Activated CD4-positive, alpha-beta T cell treated with anti-CD3 and anti-CD28 coated beads for 24 hours (primary cell): Measurements from ENCODE around the gene ADRM1.

Experiments used
- DNase-seq, 2 donors: peaks; one replicate each; pipeline ENCODE4 v3.0.0-alpha.2; 2020; ENCODE audit warnings: low read depth in 2 of 2

Gene ADRM1

DNA sequence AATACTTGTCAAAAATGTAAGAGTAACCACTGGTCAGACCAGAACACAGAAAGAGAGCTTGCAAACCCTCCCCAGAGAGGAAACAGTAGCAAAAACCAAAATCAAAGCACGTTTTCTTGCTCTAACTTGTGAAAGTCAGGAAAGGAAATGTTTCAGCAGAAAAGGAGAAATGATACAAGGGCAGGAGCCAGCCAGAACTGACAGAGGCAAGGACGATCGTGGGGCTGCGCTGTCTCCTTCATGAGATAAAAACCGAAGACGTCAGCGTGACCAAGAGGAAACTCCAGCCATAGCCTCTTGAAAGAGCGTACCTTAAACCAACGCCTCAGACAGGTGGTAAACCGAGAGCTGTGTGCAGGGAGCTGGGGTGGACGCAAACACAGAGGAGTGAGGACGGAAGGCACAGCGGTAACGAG is 36.9 kb downstream of the ADRM1 start:
- DNase-seq = no peak

DNA sequence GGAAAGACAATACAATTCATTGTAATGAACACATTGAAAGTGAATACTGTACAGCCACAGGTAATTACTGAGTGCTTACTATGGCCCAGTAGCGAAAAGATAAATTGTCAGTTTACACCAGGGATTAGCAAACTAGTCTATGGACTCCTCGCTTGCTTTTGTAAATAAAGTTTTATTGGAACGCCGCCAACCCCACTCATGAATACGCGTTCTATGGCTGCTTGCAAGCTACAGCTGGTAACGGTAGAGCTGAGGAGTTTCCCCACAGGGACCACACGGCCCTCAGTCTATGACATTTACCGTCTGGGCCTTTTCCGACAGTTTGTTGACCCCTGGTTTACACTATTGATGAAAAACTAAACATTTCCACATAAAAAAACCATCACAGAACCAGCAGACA is 40.1 kb downstream of the ADRM1 start:
- no peak for DNase-seq

DNA sequence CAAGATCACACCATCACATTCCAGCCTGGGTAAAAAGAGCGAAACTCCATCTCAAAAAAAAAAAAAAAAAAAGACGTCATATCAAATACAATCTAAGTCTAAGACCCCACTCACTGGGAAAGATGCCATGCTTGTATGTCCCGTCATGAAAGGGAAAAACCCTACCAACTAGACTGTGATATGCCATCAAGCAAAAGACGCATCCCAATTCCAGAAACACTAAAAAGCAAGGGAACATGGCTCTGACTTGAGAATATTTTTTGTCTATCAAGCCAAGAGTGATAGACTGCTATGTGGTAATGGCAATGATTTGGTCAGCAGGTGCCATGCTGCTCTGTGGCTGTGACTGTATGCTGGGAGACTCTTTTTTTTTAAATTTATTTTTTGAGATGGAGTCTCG is 41.3 kb downstream of the ADRM1 start:
- DNase-seq = no peak

DNA sequence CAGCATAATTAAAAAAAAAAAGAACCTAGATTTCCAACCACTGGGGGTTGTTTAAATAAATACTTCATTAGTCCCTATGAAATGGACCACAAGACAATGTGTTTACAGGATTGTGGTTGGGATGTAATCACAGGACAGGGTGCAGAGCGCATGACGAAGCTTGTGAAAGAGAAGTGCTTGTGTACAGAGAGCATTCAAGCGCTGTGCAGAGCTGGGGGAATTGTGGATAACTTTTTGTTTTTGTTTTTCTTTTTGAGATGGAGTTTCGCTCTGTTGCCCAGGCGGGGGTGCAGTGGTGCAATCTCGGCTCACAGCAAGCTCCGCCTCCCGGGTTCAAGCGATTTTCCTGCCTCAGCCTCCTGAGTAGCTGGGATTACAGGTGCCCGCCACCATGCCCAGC is 42.0 kb downstream of the ADRM1 start:
- DNase-seq = no peak

DNA sequence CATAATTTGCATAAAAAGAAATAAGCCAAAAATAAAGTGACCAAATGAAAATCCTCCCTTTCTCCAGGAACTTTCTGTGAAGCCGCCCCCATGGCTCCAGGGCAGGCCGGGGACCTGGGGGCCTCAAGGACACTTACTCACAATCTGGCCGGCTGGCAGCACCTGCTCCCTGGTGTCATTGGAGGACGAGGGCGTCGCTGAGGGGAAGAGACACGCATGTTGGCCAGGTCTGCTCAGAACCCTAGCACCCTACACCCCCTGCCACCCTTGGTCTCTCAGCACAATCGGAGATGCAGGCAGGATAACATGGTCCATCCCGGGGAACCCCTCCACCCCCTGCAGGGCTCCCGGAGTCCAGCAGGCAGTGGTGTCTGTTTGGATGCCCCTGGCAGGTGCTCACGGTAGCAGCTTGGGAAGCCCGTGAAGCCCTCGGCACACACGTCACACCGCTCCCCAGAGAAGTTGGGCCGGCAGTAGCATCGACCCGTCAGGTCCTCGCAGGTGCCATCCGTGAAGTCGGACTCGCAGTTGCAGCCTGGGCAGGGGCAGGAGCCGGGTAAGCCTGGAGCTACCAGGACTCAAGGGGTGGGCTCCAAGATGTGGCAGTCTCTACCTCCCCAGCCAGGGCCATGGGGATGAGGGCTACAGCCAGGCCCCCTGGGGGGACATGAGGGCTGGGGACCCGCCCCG is 43.0 kb downstream of the ADRM1 start:
- no peak for DNase-seq

DNA sequence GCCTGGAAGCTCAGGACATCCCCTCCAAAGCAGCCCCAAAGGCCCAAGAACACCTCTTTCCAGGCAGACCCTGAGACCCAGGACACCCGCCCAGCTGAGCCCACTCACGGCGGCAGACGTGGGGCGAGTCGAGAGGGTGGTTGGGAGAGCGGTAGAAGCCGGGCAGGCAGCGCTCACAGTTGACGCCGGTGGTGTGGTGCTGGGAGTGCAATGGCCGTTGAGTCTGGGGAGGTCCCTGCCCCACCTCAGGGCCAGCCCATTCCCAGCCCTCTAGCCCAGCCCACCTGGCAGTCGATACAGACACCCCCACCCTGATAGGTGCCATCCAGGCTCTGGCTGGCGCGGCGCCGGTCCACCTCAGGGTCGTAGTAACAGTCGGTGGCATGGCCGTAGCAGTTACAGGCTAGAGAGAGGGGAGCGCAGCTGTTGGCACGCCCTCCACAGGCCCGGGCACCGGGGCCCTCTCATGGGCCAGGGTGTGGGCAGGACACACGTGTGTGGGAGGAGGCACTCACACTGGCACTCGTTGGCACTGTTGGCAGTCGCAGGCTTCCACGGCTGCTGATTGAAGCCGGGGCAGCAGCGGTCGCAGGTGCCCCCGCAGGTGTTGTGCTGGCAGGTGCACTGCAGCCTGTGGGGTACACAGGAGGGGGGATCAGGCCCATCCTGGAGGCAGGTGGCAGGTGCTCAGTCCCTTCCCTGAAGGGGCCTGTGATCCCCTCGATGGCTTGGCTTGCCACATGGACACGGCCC is 43.8 kb downstream of the ADRM1 start:
- no peak for DNase-seq

DNA sequence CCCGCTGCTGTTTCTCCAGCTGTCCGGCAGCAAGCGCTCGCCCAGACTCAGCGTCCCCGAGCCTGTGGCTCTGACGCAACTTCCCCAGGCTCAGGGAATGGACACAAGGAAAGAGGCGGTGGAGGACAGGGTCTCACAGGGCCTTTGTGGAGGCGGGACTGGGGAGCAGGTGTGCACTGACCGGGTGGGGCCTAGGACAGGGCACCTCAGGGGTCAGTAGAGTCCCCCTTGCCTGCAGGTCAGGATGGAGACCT is 44.3 kb downstream of the ADRM1 start:
- DNase-seq = no peak

DNA sequence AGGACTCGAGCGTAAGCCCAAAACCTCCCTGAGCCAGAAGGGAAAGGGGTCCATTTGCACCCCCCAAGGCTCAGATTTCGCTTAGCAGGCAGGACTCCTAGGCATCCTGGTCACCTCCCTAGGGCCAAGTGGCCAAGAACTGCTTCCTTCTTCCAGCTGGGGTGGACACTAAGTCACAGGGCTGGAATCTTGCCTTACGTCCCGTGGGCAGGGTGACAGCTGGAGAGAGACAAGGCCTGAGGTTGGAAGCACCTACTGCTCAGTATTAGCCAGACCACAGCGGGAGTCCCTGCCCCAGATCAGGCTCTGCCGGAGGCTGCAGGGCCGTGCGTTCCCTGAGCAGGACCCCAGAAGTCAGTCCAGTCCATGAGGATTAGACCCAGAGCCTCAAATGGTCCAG is 44.6 kb downstream of the ADRM1 start:
- DNase-seq = no peak

DNA sequence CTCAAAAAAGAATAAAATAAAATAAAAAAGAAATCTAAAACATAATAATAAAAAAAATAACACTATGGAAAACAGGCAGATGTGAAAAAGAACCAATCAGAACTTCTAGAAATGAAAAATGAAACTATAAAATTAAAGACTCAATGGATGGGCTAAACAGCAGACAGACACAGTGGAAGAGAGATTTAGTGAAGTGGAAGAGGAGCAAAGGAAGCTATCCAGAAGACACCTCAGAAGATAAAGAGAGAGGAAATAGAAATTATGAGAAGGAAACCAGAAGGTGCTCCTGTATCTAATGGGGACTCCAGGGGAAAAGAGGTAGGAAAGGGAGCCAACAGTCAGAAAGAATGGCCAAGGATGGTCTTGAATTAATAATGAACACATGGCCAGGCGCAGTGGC is 45.8 kb downstream of the ADRM1 start:
- no peak for DNase-seq

DNA sequence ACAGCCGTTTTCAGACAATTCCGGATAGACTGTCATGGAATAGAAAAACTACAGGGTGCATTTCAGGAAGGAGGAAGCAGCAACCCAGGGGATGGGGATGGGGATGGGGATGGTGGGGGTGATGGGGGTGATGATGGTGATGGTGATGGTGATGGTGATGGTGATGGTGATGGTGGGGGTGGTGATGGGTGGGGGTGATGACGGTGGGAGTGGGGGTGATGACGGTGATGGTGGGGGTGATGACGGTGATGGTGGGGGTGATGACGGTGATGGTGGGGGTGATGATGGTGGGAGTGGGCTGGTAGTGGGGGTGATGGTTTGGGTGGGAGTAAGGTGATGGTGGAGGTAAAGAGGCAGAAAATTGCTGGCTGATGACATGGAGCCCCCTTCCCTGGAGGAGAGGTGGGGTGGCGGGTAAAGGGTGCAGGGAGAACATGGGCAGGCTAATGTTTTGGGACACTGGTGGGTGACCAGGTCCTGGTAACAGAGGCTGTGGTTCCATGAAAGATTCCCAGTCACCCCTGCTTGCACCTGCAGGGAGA is 46.8 kb downstream of the ADRM1 start:
- no peak for DNase-seq

DNA sequence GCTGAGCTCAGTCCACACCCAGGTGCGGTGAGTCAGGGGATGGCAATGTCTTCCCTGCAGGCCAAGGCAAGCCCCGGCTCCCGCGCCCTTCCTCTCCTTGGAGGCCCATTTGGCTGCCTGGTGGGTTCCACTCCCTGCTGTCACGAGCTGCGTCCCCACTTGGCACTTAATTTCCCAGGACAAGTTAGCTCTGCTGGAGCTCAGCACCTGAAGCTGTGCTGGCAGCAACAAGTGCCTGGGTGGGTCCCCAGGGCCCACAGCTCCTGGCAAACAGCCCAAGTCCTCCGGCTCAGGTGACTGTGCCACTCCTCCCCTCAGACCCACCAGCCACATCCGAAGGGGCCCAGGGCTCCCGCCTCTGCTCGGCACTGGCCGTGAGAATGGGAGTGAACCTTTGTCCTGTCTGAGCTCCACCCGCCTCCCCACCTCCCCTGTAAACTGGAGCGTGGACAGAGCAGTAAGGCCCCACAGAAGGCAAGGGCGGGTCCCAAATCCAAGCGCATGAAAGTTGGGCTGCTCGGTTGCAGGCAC is 47.4 kb downstream of the ADRM1 start:
- DNase-seq = no peak

DNA sequence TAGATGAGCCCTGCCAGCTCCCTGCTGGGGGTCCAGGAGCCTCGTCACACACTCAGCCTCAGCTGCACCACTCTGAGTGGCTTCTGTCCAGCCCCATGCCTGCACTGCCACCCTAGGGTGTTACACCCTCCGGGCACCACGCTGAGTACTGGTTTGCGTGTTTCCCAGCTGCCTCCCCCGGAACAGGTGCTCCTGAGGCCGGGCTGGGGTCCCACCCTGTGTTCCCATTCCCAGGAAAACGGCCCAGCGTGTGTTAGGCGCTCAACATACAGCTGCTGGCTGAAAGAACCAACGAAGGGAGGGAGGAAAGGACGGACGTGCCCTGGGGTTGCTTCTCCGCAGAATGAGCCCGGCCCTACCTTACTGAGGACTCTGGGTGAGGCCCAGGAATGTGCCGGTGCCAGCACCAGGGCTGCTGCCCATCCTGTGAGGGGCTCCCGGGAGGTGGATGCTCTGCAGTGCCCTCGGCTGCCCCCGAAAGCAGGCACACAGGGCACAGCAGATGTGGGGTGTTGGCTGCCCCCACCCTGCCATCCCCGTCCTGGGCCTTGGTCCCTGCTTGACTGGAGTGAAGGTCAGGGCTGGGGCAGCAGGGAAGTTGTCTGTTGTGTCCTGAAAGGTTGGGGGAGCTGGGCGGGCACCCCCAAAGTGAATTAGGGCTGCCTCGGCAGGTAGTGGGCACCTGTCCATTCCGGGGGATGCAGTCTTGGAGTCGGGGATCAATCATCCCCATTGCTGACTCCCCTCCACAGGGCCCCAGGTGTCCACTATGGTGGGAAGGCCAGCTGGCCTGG is 48.0 kb downstream of the ADRM1 start:
- no peak for DNase-seq

DNA sequence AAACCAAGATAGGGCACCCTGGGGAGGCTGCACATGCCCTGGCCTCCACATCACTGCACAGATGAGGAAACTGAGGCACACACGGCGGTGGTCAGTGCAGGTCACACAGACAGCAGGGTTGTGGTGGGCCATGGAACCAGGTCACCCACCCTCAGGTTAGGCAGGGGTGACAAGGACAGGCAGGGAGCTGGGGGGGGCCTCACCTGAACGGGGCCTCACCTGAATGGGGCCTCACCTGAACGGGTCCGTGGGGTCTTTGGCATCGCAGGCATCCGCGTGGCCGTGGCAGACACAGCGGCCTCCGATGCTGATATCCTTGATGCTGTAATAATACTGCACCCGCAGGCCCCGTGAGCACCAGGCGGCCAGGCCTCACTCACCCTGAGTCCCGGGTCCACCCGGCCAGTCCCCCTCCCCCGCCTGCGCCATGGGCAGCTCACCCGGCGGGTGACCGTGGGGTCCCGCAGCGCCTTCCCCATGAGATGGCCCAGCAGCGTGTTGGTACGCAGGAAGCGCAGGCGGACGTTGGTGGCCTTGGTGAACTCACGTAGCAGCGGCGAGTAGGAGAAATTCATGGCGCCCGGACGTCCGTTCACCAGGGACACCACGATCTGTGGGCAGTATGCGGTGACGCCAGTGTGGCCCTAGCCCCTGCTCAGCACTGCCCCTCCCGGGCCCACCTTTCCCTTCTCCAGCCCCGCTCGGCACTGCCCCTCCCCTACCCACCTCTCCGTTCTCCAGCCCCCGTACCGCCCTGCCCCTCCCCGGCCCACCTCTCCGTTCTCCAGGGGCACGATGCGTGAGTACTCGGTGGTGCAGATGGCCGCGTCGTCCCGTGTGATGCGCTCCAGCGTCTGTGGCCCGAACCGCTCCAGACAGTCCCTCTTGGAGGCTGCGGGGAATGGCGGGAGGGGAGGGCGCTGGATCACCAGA is 48.9 kb downstream of the ADRM1 start:
- DNase-seq = no peak

DNA sequence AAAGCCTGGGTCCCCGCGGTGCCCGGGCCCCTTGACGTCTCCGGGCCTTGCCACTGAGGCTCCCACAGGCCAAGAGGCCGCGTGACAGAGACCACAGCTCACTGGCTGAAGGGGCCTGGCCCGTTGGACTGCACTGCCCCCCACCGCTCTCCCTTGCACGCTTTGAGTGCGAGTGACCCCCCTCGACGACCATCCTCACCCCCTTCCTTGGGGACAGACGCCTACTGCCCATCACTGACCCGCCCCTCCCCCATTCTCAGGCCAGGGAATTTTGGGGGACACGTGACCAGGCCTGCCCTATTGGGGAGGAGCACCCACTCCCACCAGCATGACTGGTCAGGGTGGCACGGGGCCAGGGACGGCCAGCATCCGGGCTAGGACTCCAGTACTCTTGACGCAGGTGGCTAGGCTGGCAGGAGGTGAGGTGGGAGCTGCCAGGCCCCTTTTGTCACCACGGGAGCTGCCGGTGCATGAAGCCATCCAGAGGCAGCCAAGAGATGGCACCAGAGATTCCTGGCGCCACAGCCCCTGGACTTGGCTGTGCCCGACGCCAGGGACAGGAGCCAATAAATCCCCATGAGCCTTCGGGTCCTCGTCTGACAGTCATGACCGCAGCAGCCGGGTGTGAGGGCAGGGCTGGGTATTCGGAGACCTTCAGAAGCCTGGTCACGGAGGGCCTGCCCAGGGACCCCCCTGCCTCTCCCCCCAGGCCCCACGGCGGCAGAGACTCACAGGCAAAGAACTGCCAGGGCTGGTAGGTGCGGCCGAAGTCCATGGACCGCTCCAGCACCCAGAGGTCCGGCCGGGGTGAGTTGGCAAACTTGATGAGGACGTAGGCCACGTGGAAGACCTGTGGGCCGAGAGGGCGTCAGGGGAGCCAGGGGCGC is 49.8 kb downstream of the ADRM1 start:
- DNase-seq = no peak

DNA sequence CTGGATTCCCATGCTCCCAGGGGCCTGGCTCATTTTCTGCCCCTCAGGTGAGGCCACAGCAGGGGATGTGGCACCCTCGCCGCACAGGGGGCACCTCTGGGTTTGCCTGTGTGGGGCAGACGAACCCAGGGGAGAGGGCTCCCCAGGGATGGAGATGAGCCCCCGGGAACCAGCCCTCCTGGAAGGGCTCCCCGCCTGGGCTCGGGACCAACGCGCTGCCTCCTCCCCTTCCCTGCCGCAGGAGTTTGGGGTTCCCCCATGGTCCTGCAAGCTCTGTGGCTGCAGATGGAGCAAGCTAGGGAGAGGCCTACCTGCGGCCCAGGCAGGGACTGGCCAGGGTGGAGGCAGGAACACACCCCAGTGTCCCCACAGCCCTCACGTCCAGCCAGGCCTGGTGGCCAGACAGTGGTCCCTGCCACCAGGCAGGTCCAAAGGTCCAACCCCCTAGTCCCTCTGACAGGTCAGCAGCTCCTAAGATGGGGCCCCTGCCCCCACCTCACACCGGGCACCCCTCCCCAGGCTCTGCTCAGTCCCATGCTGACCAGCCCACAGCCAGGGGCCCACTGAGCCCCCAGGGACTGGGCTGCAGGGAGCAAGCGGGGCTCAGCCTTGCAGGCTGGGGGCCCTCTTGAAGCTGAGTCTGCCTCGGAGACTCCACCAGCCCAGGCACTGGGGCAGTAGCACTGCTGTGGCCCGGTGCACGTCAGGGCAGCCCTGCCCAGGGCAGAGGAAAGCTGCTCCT is 50.7 kb downstream of the ADRM1 start:
- DNase-seq = no peak

DNA sequence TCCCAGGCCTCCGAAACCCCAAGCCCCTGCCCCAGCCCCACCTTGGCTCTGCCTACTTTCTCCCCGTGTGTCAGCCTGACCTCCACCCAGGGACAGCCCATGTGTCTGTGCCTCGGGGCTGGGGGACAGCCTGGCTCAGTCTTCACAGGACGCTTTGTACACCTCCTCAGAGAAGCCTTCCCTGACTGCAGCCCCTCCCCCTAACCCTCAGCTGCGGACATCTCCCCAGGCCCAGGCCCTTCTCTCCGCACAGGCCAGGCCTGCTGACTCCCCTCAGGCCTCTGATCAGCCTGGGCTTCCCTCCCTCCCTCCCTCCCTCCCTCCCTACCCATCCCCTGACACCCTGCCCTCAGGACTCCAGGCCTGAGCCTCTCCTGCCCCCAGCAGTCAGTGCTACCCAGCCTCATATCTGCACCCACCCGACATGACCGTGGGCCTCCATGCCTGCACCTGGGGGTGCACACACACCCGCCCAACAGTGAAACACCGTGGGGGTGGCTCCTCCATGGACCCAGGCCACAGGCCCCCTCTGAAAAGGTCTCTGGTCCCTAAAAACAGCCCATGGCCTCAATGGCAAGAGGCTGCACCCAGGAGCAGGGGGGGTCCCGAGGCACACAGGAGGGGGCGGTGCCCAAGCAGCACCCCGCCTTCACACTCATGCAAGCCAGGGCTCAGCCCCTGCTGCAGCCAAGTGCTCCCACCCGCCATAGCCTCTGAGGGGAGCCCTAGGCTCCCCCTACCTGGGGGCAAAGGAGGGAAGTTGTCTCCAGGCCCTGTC is 51.4 kb downstream of the ADRM1 start:
- DNase-seq = no peak

DNA sequence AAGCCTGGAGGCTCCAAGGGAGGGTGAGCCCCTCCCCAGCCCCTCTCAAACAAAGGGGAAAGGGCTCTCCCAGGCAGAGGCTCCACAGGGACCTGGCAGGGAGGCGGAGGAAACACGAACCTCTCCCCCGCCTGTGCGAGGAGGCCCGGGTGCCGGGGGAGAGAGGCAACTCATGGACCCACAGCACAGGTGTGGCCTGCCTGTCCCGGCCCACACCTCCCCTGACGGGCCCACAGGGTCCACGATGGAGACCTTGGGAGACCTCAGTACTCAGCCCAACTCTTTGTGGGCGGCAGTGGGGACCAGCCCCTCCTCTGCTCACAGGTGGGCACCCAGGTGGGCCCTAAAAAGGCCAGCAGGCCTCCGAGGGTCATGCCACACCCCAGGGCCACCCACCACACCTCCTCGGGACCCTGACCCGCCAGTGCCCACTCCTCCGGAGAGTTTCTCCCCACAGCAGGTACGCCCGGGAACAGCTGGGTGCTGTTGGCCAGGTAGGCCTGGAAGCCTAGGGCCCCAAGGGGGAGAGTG is 52.1 kb downstream of the ADRM1 start:
- DNase-seq = no peak

DNA sequence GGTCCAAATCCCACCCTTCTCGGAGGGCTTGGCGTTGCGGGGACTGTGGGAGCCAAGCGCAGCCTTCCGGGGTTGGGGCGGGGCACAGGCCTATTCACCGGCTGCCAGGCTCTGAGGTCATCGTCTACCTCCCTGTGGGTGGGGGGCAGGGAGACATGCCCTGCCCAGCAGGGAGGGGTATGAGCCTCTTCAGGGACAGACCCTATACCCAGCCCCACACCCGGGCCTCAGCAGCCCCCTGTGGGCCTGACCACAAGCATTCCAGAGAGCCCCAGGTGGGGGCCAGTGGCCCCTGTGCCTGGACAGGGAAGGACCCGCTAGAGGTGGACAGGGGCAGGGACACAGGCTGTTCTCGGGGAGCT is 52.7 kb downstream of the ADRM1 start:
- DNase-seq = no peak
